Parathyroid adenoma (tissue), 2 donors: ENCODE measurements around the gene ITM2C.

Experiments
- H2AFZ ChIP-seq: fragments of 300-600 bp; sonication (generic); one replicate; pipeline ENCODE4 v1.7.0; 2017; ENCODE audit warnings: antibody characterized with exemption, mild to moderate bottlenecking
- H3K27ac ChIP-seq: fragments of 300-600 bp; sonication (generic); one replicate; pipeline ENCODE4 v1.7.0; 2017
- H3K27me3 ChIP-seq: fragments of 300-600 bp; sonication (generic); one replicate; pipeline ENCODE4 v1.7.0; 2017; ENCODE audit warnings: low read length; ENCODE audit not compliant: control insufficient read depth, insufficient read depth
- H3K36me3 ChIP-seq: fragments of 300-600 bp; sonication (generic); one replicate; pipeline ENCODE4 v1.7.0; 2017; ENCODE audit warnings: low read length; ENCODE audit not compliant: control insufficient read depth, insufficient read depth
- H3K4me1 ChIP-seq: fragments of 300-600 bp; sonication (generic); one replicate; pipeline ENCODE4 v1.7.0; 2017; ENCODE audit warnings: control low read depth
- H3K4me2 ChIP-seq: fragments of 300-600 bp; sonication (generic); one replicate; pipeline ENCODE4 v1.7.0; 2017; ENCODE audit warnings: low read length
- H3K4me3 ChIP-seq: fragments of 300-600 bp; sonication (generic); one replicate; pipeline ENCODE4 v1.7.0; 2017; ENCODE audit warnings: low read depth, low read length
- H3K79me2 ChIP-seq: fragments of 300-600 bp; sonication (generic); one replicate; pipeline ENCODE4 v1.7.0; 2017; ENCODE audit warnings: control low read depth
- H3K9ac ChIP-seq: fragments of 300-600 bp; sonication (generic); one replicate; pipeline ENCODE4 v1.7.0; 2017; ENCODE audit warnings: mild to moderate bottlenecking
- H3K9me3 ChIP-seq: fragments of 300-600 bp; sonication (generic); one replicate; pipeline ENCODE4 v1.7.0; 2017; ENCODE audit warnings: low read length; ENCODE audit not compliant: control insufficient read depth
- TF ChIP-seq, protein P1 (sequence below): fragments of 300-600 bp; sonication (generic); IDR thresholded peaks from one replicate; pipeline ENCODE4 v1.7.0; 2017; ENCODE audit warnings: antibody characterized with exemption, mild to moderate bottlenecking
- donor health status: primary hyperparathyroidism.

The ITM2C gene

DNA sequence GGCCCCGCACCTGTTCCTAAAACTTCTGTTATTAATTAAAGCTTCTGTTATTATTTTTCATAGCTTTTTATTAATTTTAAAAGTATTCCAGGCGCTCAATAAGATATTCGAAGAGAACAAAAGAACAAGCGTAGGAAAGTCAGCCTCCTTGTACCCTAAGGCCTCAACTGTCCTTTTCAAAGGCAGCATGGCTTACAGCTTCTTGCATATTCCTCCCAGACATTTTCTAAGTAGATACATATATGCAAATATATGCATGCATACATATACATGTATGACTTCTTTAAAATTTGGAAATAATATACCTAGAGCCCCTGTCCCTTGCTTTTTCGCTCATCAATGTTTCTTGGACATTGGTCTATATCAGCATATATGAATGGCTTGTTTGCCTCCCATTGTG is 48.0 kb downstream of the ITM2C start:
- Histone ChIP-seq H3K4me3 (no peak overlapping the region), H3K4me1 (no peaks in the 10 kb centered on the region), H2AFZ (no peak overlapping the region), H3K79me2 (no peaks in the 10 kb centered on the region), H3K9ac (no peak overlapping the region), H3K4me2 (no peak overlapping the region), H3K27me3 (no peaks in the 10 kb centered on the region), H3K9me3 (no peaks in the 10 kb centered on the region), H3K27ac (no peak overlapping the region), H3K36me3 (no peaks in the 10 kb centered on the region)
- TF ChIP-seq, protein P1, sequence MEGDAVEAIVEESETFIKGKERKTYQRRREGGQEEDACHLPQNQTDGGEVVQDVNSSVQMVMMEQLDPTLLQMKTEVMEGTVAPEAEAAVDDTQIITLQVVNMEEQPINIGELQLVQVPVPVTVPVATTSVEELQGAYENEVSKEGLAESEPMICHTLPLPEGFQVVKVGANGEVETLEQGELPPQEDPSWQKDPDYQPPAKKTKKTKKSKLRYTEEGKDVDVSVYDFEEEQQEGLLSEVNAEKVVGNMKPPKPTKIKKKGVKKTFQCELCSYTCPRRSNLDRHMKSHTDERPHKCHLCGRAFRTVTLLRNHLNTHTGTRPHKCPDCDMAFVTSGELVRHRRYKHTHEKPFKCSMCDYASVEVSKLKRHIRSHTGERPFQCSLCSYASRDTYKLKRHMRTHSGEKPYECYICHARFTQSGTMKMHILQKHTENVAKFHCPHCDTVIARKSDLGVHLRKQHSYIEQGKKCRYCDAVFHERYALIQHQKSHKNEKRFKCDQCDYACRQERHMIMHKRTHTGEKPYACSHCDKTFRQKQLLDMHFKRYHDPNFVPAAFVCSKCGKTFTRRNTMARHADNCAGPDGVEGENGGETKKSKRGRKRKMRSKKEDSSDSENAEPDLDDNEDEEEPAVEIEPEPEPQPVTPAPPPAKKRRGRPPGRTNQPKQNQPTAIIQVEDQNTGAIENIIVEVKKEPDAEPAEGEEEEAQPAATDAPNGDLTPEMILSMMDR = no peak

DNA sequence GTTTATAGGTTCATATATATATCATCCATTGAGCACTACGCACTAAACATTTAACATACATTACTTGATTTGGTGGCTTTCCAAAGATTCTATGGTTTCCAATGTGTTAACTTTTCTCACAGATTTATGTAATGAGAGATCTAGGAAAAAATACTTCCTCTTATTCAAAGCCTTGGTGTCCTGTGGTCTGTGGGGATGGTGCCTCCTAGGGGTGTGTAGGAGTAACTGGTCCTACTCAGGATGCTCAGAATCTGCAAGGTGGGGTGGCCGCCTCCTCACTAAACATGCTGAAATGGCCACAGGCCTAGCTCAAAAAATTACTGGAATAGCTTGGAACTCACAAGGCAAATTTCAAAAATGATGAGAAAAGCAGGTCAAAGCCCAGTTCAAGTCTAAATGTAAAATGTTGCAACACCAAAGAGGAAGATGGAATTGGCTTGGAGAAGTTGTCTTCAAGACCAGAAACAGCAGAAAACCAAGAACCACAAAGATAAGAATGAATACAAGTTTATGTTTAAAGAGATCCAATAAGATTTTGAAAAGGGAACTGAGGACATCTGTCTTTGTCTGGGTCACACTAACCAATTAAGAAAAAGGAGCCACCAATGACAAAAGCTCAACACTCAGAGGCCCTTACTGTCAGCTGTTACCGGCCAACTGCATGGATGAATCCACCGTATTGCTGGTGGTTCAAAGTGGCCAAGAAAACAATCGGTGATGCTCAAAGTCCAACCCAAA is 48.8 kb downstream of the ITM2C start:
- Histone ChIP-seq H3K9me3 (no peaks in the 10 kb centered on the region), H3K79me2 (no peaks in the 10 kb centered on the region), H3K4me2 (no peak overlapping the region), H3K27ac (no peak overlapping the region), H3K4me1 (no peaks in the 10 kb centered on the region), H3K36me3 (no peaks in the 10 kb centered on the region), H3K4me3 (no peak overlapping the region), H2AFZ (no peak overlapping the region), H3K9ac (no peak overlapping the region), H3K27me3 (no peaks in the 10 kb centered on the region)
- TF ChIP-seq, protein P1 = peak; percentile 43

DNA sequence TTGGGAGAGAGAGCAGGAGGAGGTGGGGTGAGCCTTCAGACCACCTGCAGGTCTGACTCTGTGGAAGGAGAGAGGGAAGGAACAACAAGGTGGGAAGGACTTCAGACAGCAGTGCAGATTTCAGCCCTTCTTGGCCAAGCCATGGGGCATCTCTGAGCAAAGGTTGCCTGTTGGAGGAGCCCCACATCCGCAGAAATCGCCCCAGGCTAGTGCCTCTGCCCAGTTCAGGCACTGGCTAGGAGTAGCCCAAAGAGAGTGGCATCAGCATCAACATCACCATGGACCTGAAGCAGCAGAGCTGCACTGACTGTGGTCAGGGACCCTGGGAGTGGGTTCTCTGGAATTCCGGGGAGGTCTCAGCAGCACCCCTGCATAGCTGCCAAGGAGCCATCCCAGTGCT is 50.1 kb downstream of the ITM2C start:
- Histone ChIP-seq H3K4me3 (no peak overlapping the region), H3K9me3 (no peaks in the 10 kb centered on the region), H3K27me3 (no peaks in the 10 kb centered on the region), H3K4me2 (no peak overlapping the region), H3K4me1 (no peaks in the 10 kb centered on the region), H3K9ac (no peak overlapping the region), H3K27ac (no peak overlapping the region), H3K79me2 (no peaks in the 10 kb centered on the region), H3K36me3 (no peaks in the 10 kb centered on the region), H2AFZ (no peak overlapping the region)
- TF ChIP-seq, protein P1 = no peak

DNA sequence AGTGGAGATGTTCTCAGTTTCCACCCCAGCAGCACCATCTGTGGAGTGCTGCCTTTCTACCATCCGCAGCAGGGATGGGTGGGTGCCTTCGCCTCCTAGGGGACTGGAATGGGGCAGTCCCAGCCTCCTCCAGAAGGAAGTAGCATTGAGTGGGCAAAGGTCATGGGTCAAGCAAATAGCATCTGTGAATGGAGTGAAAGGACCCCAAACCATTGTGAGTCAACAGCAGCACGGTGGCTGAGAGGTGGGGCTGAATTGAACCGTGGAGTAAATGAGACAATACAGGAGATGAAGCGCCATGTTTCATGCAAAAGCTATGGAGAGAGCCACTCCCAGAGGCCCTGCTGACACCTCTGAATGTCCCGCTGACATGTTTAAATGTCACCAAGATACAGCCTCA is 50.6 kb downstream of the ITM2C start:
- Histone ChIP-seq H3K36me3 (no peaks in the 10 kb centered on the region), H2AFZ (no peak overlapping the region), H3K27ac (no peak overlapping the region), H3K9me3 (no peaks in the 10 kb centered on the region), H3K27me3 (no peaks in the 10 kb centered on the region), H3K79me2 (no peaks in the 10 kb centered on the region), H3K4me1 (no peaks in the 10 kb centered on the region), H3K9ac (no peak overlapping the region), H3K4me3 (no peak overlapping the region), H3K4me2 (no peak overlapping the region)
- TF ChIP-seq, protein P1 = no peak

DNA sequence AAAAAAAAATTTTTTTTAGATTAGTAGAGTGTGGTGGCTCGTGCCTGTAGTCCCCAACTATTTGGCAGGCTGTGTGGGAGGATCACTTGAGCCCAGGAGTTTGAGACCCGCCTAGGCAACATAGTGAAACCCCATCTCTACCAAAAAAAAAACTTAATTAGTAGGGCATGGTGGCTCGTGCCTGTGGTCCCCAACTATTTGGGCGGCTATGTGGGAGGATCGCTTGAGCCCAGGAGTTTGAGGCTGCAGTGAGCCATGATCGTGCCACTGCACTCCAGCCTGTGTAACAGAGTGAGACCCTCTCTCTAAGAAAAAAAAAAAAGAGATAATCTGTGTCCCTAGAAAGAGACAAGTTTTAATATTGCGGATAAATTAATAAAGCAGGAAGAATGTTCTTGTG is 51.5 kb downstream of the ITM2C start:
- Histone ChIP-seq H3K4me2 (no peak overlapping the region), H3K9me3 (no peaks in the 10 kb centered on the region), H3K9ac (no peak overlapping the region), H3K4me1 (no peaks in the 10 kb centered on the region), H2AFZ (no peak overlapping the region), H3K4me3 (no peak overlapping the region), H3K27me3 (no peaks in the 10 kb centered on the region), H3K27ac (no peak overlapping the region), H3K79me2 (no peaks in the 10 kb centered on the region), H3K36me3 (no peaks in the 10 kb centered on the region)
- TF ChIP-seq, protein P1 = no peak
